ENCODE results near the gene ECPAS. TPM values are rescaled to one million over a fixed set of nuclear protein-coding genes. Genes with fewer than 3 reads are reported as not detected.

ECPAS gene, protein sequence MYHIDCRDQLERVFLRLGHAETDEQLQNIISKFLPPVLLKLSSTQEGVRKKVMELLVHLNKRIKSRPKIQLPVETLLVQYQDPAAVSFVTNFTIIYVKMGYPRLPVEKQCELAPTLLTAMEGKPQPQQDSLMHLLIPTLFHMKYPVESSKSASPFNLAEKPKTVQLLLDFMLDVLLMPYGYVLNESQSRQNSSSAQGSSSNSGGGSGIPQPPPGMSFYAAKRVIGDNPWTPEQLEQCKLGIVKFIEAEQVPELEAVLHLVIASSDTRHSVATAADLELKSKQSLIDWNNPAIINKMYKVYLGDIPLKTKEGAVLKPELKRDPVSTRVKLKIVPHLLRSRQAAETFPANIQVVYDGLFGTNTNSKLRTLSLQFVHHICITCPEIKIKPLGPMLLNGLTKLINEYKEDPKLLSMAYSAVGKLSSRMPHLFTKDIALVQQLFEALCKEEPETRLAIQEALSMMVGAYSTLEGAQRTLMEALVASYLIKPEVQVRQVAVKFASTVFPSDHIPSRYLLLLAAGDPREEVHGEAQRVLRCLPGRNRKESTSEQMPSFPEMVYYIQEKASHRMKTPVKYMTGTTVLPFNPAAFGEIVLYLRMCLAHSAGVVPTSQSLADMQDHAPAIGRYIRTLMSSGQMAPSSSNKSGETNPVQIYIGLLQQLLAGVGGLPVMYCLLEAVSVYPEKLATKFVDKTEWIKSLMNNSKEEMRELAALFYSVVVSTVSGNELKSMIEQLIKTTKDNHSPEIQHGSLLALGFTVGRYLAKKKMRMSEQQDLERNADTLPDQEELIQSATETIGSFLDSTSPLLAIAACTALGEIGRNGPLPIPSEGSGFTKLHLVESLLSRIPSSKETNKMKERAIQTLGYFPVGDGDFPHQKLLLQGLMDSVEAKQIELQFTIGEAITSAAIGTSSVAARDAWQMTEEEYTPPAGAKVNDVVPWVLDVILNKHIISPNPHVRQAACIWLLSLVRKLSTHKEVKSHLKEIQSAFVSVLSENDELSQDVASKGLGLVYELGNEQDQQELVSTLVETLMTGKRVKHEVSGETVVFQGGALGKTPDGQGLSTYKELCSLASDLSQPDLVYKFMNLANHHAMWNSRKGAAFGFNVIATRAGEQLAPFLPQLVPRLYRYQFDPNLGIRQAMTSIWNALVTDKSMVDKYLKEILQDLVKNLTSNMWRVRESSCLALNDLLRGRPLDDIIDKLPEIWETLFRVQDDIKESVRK (N-terminal part only)
- 55.3 and 57.5 TPM in 2 replicates for total RNA-seq

DNA sequence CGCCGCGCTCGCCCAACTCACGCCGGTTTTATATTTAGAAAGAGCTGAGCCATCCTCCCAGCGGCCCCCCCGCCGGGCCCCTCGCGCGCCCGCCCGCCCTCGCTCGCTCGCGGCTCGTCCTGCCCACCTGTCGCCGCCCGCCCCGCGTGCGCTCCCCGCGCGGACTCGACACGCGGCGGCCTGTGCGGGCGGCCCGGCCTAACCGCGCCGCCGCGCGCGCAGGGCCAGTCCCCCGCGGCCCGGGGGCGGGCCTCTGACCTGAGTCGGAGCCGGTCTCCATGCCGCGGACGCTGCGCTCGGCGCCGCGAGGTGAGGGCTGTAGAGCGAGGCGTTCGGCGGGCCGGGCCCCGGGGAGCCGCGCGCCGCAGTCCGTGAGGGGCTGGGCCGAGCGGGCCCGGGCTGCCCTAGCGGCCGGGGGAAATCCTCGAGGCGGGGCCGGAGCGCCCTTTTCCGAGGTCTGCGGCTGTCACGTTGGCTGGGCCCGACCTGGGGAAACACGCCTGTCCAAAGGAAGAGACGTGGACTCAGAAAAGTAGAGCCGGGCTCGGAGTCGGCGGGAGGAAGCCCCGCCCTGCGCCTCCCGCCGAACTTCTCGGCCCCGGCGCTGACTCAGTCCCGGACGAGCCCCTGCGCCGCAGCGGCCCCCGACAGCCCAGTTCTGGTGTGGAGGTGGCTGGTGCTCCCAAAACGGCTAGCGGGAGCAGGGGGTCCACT, at the start of gene ECPAS:
Gene ECPAS, minus strand, starts transcription at position 526 of the 714 bp plus-strand sequence. CDS start 11,465 bp downstream, outside the sequence.

DNA sequence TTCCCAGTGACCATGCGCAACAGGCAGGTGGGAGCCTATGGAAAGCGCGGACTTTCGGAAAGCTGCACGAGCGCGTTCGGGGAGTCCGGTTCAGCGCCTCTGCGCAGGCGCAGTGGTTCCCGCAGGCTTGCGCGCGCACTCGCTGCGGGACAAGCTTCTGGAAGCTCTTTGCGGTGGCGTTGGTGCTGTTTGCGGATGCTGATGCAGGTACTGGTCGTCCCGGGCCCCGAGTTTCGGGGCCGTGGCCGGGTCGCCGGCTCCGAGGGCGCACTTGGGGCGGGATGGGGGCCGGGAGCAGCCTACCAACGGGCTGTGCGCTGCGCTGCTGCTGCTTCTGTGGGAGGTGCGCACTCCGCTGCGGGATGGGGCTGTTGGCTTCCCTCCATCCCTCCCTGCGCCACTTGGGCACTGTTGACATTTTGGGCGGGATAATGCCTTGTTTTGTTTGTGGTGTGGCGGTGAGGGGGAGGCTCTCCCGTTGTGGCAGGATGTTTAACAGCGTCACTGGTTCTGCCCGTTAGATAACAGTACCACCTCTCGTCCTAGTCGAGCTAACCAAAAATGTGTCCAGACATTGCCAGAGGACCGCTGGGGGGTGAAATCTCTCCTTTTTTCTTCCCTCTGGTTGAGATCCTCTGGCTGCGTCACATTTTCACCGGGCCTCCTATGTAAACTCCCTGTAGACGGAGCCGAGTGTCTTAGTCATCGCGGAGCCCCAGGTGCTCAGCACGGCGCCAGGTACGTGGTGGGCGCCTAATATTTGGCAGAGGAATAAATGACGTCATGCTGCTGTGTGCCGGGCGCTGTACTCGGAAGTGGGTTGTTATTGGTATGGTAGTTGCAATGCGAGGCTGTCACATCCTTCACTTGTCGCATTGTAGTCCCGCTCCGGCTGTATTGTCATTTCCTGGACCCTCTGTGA, 41.1 kb upstream of the ECPAS start, which contains the start of gene ZNF483:
Gene ZNF483, plus strand, starts transcription at position 124 of the 922 bp plus-strand sequence. CDS start 2,217 bp downstream, outside the sequence.

GRCh38 chr9:111330124-111330523, 154.1 kb downstream of the ECPAS start, which contains the start of gene OR2K2:
OR2K2 (minus strand) TSS chr9:111330224; CDS start chr9:111328433, 1,791 bp downstream.

Other genes starting within 250 kb of the ECPAS start
- gene OR2K2, start 154.2 kb downstream of the ECPAS start, total RNA-seq, result not detected in 2 replicates
- 0.17 and 0.59 TPM in 2 replicates for gene ZNF483, start 40.8 kb upstream of the ECPAS start, total RNA-seq
- gene PTGR1, start 115.3 kb upstream of the ECPAS start, total RNA-seq, result 105 and 124 TPM in 2 replicates
- 6.2 and 7.7 TPM in 2 replicates for gene DNAJC25, start 147.0 kb upstream of the ECPAS start, total RNA-seq
- gene GNG10, start 177.2 kb upstream of the ECPAS start, total RNA-seq, result 98.6 and 109 TPM in 2 replicates

Data from bronchus fibroblast of lung (primary cell).